Mucosa of descending colon (tissue), 3 donors: ENCODE measurements around the gene TOX2. TPM values are rescaled to one million over a fixed set of nuclear protein-coding genes. Genes with fewer than 3 reads are reported as not detected.

Experiments
- ATAC-seq: fragments of 200-7000 bp; cut with Tn5 transposase; one replicate; pipeline ENCODE4 v1.9.1; 2020; ENCODE audit warnings: mild to moderate bottlenecking, moderate library complexity
- DNase-seq, 3 donors: peaks; one replicate each; pipeline ENCODE4 v3.0.0-alpha.2; 2020
- H3K36me3 ChIP-seq: fragments of 200-600 bp; one replicate; pipeline ENCODE4 v1.8.0; 2021; ENCODE audit warnings: low read depth, mild to moderate bottlenecking
- H3K4me1 ChIP-seq: fragments of 200-600 bp; one replicate; pipeline ENCODE4 v1.8.0; 2021; ENCODE audit warnings: low read depth, mild to moderate bottlenecking
- H3K4me3 ChIP-seq: fragments of 200-600 bp; one replicate; pipeline ENCODE4 v1.8.0; 2021; ENCODE audit warnings: mild to moderate bottlenecking
- H3K9me3 ChIP-seq: fragments of 200-600 bp; one replicate; pipeline ENCODE4 v1.8.0; 2021; ENCODE audit warnings: mild to moderate bottlenecking
- CTCF ChIP-seq: fragments of 200-600 bp; IDR thresholded peaks from one replicate; pipeline ENCODE4 v1.8.0; 2022; ENCODE audit warnings: antibody characterized with exemption, mild to moderate bottlenecking
- intact Hi-C, 2 donors: fragments of 100-400 bp; cut with DNase I in 1 of 2; cut with micrococcal nuclease in 1 of 2; formaldehyde crosslinking; loops; one replicate each; pipeline versions ENCODE4 v1.11.0 to v1.11.1; 2022; cut with DNase I, micrococcal nuclease
- total RNA-seq, 3 donors: library from RNA; stranded (reverse); fragmentation: NEBNext Ultra II Directional in 2 of 3; extraction: Animal tissue kit (Norgen Biotek cat#: 25700) in 2 of 3; gene quantifications; one replicate each; pipeline versions ENCODE4 v1.2.1 to v1.2.4, GENCODE V29; 2021 to 2023
- donor health status: DM: no; HTN: no; CAD: no; lungs with moderate emphysema.
- donor health status: DM: no; HTN: no; CAD: no.
- donor health status: DM: no; HTN: yes; CAD: no.

TOX2 gene
- total RNA-seq, 3 donors from 2014 or later = 2.9 to 6.1 (median 5.5) TPM

- TF ChIP-seq CTCF = no peak
- ATAC-seq (no peak), DNase-seq (no peak)
- H3K9me3 ChIP-seq = no peaks in the 10 kb centered on the region
- no peaks in the 10 kb centered on the region for H3K4me1 ChIP-seq
- H3K4me3 ChIP-seq = no peak overlapping the region
- intact Hi-C loops = no loop called here
- H3K36me3 ChIP-seq = no peaks in the 10 kb centered on the region
These were observed 158.5 kb downstream of the TOX2 start for GRCh38 chr20:44073011-44073674.

- ATAC-seq (no peak), DNase-seq (no peak)
- intact Hi-C loops = no loop called here
These were observed 159.0 kb downstream of the TOX2 start for GRCh38 chr20:44073675-44074071.

GRCh38 chr20:44074252-44075151 lies 159.8 kb downstream of the TOX2 start:
- TF ChIP-seq CTCF = no peak
- ATAC-seq = no peak
- Histone ChIP-seq H3K9me3 (no peaks in the 10 kb centered on the region), H3K36me3 (no peaks in the 10 kb centered on the region), H3K4me1 (no peaks in the 10 kb centered on the region), H3K4me3 (no peak overlapping the region)
- intact Hi-C loops = no loop called here
- DNase-seq = no peak

More at GRCh38 chr20:44073675-44074071, 159.0 kb downstream of the TOX2 start:
- no peak for TF ChIP-seq CTCF
- Histone ChIP-seq H3K9me3 (no peaks in the 10 kb centered on the region), H3K36me3 (no peaks in the 10 kb centered on the region), H3K4me3 (no peak overlapping the region), H3K4me1 (no peaks in the 10 kb centered on the region)

GRCh38 chr20:44075191-44075949 lies 160.7 kb downstream of the TOX2 start:
- H3K4me1 ChIP-seq = no peaks in the 10 kb centered on the region
- no peak overlapping the region for H3K4me3 ChIP-seq
- no peak for ATAC-seq
- TF ChIP-seq CTCF = no peak
- H3K9me3 ChIP-seq = no peaks in the 10 kb centered on the region
- no peaks in the 10 kb centered on the region for H3K36me3 ChIP-seq
- intact Hi-C loops = no loop called here
- DNase-seq = no peak

GRCh38 chr20:44075950-44076232 lies 161.2 kb downstream of the TOX2 start:
- ATAC-seq = no peak

More at GRCh38 chr20:44075950-44076232, 161.2 kb downstream of the TOX2 start:
- no peaks in the 10 kb centered on the region for H3K9me3 ChIP-seq
- DNase-seq = no peak
- H3K4me1 ChIP-seq = no peaks in the 10 kb centered on the region
- intact Hi-C loops = no loop called here
- no peaks in the 10 kb centered on the region for H3K36me3 ChIP-seq
- H3K4me3 ChIP-seq = no peak overlapping the region
- TF ChIP-seq CTCF = no peak
